Measurements from ENCODE around the gene ITGAD.

Gene ITGAD

GRCh38 chr16:31471875-31472708, 79.0 kb downstream of the ITGAD start, which contains the start of gene TGFB1I1:
Gene TGFB1I1, plus strand, starts transcription at chr16:31472152. Its CDS starts 37 bp downstream, at chr16:31472189.
- ChIA-PET POLR2A (interaction anchor here (0.7 to 1.2 kb wide), 2 partner anchors 12 to 13 kb away, joined by 3 read pairs; partner anchors contain the start of gene ARMC5), CTCF (no interaction called here)
- Histone ChIP-seq H3K4me3 (ENCODE audit: low read depth, low read length) (peak within 1 kb of the TSS; percentile 47), H3K4me1 (ENCODE audit: control insufficient read depth, insufficient read depth, low read length) (no peaks in the 10 kb centered on the region), H3K36me3 (ENCODE audit: control insufficient read depth in 2 of 2, insufficient read depth in 1 of 2, low read length in 2 of 2) (peaks cover 0 to 13% of the 10 kb centered on the region in 2 experiments; a peak in 1 of 3 replicates), H3K9me3 (ENCODE audit: control insufficient read depth, insufficient read depth, low read depth, low read length) (no peaks in the 10 kb centered on the region), H3K27ac (ENCODE audit: extremely low read depth, low read depth, low read length) (peak within 1 kb of the TSS; percentile 56; the same call in 1 of the 2 replicates)
- TF ChIP-seq ZNF560 (tag by site-specific recombination; IDR thresholded peaks at IDR 0.05; ENCODE audit: borderline replicate concordance) (no peak), MYNN (tag by site-specific recombination; IDR thresholded peaks at IDR 0.05; ENCODE audit: borderline replicate concordance) (no peak), PRDM2 (tag by site-specific recombination; IDR thresholded peaks at IDR 0.05; ENCODE audit: borderline replicate concordance) (no peak), ZNF548 (tag by site-specific recombination; IDR thresholded peaks at IDR 0.05) (no peak), ZNF335 (tag by site-specific recombination; conservative IDR thresholded peaks at IDR 0.05) (peak; percentile 91), ZNF664 (tag by site-specific recombination; IDR thresholded peaks at IDR 0.05) (no peak), HOXC10 (CRISPR knock-in tag; IDR thresholded peaks at IDR 0.05) (no peak), PRDM4 (tag by site-specific recombination; IDR thresholded peaks at IDR 0.05) (no peak), BCL11A (tag by site-specific recombination; IDR thresholded peaks at IDR 0.05; ENCODE audit: low read depth) (no peak), RBAK (tag by site-specific recombination; IDR thresholded peaks at IDR 0.05) (no peak), ZNF843 (tag by site-specific recombination; IDR thresholded peaks at IDR 0.05) (no peak), ZFP37 (tag by site-specific recombination; IDR thresholded peaks at IDR 0.05) (no peak), ZNF221 (tag by site-specific recombination; IDR thresholded peaks at IDR 0.05; ENCODE audit: borderline replicate concordance) (no peak), ZNF112 (tag by site-specific recombination; IDR thresholded peaks at IDR 0.05) (no peak), ZNF211 (tag by site-specific recombination; IDR thresholded peaks at IDR 0.05; ENCODE audit: low read depth) (no peak), ZNF626 (tag by site-specific recombination; IDR thresholded peaks at IDR 0.05) (no peak), ZNF324 (tag by site-specific recombination; IDR thresholded peaks at IDR 0.05) (0 out of 2 replicates have a peak, but pooled peaks have one; percentile 38), WT1 (tag by site-specific recombination; IDR thresholded peaks at IDR 0.05) (no peak), ZNF768 (tag by site-specific recombination; IDR thresholded peaks at IDR 0.05) (no peak), ZNF610 (tag by site-specific recombination; IDR thresholded peaks at IDR 0.05; ENCODE audit: borderline replicate concordance) (0 out of 2 replicates have a peak, but pooled peaks have one; percentile 17), ZNF473 (tag by site-specific recombination; IDR thresholded peaks at IDR 0.05) (no peak), ZNF292 (tag by site-specific recombination; IDR thresholded peaks at IDR 0.05; ENCODE audit: borderline replicate concordance, low read depth) (no peak), KLF9 (tag by site-specific recombination; IDR thresholded peaks at IDR 0.05; ENCODE audit: low read depth) (no peak), ZNF423 (tag by site-specific recombination; IDR thresholded peaks at IDR 0.05) (no peak)
- TF ChIP-seq, protein P1, sequence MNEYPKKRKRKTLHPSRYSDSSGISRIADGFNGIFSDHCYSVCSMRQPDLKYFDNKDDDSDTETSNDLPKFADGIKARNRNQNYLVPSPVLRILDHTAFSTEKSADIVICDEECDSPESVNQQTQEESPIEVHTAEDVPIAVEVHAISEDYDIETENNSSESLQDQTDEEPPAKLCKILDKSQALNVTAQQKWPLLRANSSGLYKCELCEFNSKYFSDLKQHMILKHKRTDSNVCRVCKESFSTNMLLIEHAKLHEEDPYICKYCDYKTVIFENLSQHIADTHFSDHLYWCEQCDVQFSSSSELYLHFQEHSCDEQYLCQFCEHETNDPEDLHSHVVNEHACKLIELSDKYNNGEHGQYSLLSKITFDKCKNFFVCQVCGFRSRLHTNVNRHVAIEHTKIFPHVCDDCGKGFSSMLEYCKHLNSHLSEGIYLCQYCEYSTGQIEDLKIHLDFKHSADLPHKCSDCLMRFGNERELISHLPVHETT (tag by site-specific recombination; IDR thresholded peaks at IDR 0.05): no peak
- TF ChIP-seq, protein P2, sequence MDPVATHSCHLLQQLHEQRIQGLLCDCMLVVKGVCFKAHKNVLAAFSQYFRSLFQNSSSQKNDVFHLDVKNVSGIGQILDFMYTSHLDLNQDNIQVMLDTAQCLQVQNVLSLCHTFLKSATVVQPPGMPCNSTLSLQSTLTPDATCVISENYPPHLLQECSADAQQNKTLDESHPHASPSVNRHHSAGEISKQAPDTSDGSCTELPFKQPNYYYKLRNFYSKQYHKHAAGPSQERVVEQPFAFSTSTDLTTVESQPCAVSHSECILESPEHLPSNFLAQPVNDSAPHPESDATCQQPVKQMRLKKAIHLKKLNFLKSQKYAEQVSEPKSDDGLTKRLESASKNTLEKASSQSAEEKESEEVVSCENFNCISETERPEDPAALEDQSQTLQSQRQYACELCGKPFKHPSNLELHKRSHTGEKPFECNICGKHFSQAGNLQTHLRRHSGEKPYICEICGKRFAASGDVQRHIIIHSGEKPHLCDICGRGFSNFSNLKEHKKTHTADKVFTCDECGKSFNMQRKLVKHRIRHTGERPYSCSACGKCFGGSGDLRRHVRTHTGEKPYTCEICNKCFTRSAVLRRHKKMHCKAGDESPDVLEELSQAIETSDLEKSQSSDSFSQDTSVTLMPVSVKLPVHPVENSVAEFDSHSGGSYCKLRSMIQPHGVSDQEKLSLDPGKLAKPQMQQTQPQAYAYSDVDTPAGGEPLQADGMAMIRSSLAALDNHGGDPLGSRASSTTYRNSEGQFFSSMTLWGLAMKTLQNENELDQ (tag by site-specific recombination; IDR thresholded peaks at IDR 0.05; ENCODE audit: low read depth): no peak
